Ishikawa (cell line): Measurements from ENCODE around the gene ALDH3B2.

Experiments
- EP300 ChIP-seq: IDR thresholded peaks from 2 replicates; pipeline ENCODE4 v1.6.1; 2012; ENCODE audit warnings: borderline replicate concordance
- RAD21 ChIP-seq: IDR thresholded peaks from 2 replicates; pipeline ENCODE4 v1.6.1; 2012; ENCODE audit warnings: low read depth
- TAF1 ChIP-seq: IDR thresholded peaks from 2 replicates; pipeline ENCODE4 v1.6.1; 2012; ENCODE audit warnings: low read depth, mild to moderate bottlenecking
- TCF12 ChIP-seq: IDR thresholded peaks from 2 replicates; pipeline ENCODE4 v1.6.1; 2012; ENCODE audit warnings: low read depth
- YY1 ChIP-seq: IDR thresholded peaks from 2 replicates; pipeline ENCODE4 v1.6.1; 2012; ENCODE audit warnings: low read depth
- TF ChIP-seq, protein P1 (sequence below): IDR thresholded peaks from 2 replicates; pipeline ENCODE4 v1.6.1; 2012
- TF ChIP-seq, protein P2 (sequence below): IDR thresholded peaks from 2 replicates; pipeline ENCODE4 v1.6.1; 2012; ENCODE audit warnings: low read depth, mild to moderate bottlenecking

DNA sequence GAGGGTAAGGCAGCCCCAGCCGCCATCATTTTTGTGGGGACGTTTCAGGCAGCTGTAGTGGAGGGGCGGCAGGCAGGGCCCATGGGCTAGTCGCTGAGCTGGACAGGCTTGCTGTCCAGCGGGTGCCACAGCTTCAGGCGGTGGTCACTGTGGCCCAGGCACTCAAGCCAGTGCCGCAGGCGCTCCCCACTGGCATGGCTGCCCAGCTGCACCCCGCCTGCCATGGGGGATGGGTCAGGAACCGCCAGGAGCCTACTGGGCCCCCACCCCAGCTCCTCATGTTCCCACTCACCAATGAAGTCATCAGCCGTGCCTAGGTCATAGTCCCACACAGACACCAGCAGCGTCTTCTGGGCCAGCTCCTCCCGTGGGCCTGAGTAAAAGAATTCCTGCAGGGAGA is 61.7 kb downstream of the ALDH3B2 start:
- TF ChIP-seq RAD21 (no peak), YY1 (no peak), TAF1 (no peak), TCF12 (no peak), EP300 (no peak)
- TF ChIP-seq, protein P1, sequence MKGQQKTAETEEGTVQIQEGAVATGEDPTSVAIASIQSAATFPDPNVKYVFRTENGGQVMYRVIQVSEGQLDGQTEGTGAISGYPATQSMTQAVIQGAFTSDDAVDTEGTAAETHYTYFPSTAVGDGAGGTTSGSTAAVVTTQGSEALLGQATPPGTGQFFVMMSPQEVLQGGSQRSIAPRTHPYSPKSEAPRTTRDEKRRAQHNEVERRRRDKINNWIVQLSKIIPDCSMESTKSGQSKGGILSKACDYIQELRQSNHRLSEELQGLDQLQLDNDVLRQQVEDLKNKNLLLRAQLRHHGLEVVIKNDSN = no peak
- TF ChIP-seq, protein P2, sequence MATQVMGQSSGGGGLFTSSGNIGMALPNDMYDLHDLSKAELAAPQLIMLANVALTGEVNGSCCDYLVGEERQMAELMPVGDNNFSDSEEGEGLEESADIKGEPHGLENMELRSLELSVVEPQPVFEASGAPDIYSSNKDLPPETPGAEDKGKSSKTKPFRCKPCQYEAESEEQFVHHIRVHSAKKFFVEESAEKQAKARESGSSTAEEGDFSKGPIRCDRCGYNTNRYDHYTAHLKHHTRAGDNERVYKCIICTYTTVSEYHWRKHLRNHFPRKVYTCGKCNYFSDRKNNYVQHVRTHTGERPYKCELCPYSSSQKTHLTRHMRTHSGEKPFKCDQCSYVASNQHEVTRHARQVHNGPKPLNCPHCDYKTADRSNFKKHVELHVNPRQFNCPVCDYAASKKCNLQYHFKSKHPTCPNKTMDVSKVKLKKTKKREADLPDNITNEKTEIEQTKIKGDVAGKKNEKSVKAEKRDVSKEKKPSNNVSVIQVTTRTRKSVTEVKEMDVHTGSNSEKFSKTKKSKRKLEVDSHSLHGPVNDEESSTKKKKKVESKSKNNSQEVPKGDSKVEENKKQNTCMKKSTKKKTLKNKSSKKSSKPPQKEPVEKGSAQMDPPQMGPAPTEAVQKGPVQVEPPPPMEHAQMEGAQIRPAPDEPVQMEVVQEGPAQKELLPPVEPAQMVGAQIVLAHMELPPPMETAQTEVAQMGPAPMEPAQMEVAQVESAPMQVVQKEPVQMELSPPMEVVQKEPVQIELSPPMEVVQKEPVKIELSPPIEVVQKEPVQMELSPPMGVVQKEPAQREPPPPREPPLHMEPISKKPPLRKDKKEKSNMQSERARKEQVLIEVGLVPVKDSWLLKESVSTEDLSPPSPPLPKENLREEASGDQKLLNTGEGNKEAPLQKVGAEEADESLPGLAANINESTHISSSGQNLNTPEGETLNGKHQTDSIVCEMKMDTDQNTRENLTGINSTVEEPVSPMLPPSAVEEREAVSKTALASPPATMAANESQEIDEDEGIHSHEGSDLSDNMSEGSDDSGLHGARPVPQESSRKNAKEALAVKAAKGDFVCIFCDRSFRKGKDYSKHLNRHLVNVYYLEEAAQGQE = no peak
